HepG2 (cell line): ENCODE results near the gene IQCC. TPM values are rescaled to one million over a fixed set of nuclear protein-coding genes. Genes with fewer than 3 reads are reported as not detected.

Experiments used
- ASH2L ChIP-seq: fragments of 300-600, 200-600 bp; sonication (generic); IDR thresholded peaks from 2 replicates; pipeline ENCODE4 v1.7.0; 2017; ENCODE audit warnings: low read depth, mild to moderate bottlenecking, moderate library complexity, mixed read lengths, low read length; ENCODE audit not compliant: insufficient read length
- CBX2 ChIP-seq, 2 experiments: fragments of 200-600 bp in 1 of 2; sonication (generic); formaldehyde crosslinking in 1 of 2; IDR thresholded peaks; 2 replicates each; pipeline versions ENCODE4 v1.7.0 to v1.8.1; 2018 to 2022; ENCODE audit warnings: low read depth in 2 of 2, low read length in 1 of 2, mild to moderate bottlenecking in 1 of 2, missing genetic modification reagents in 1 of 2
- ERF ChIP-seq: IDR thresholded peaks from 2 replicates; pipeline ENCODE4 v1.6.1; 2018; ENCODE audit warnings: missing biosample characterization, missing genetic modification reagents
- NR1H2 ChIP-seq: sonication (generic); formaldehyde crosslinking; IDR thresholded peaks from 2 replicates; pipeline ENCODE4 v1.8.1; 2022; ENCODE audit warnings: low read depth, missing genetic modification reagents, borderline replicate concordance
- RBAK ChIP-seq: sonication (generic); formaldehyde crosslinking; IDR thresholded peaks from 2 replicates; pipeline ENCODE4 v1.5.1; 2020; ENCODE audit warnings: mild to moderate bottlenecking, missing genetic modification reagents
- SP1 ChIP-seq, 2 experiments: fragments of 450-650 bp in 1 of 2; sonication (generic) in 1 of 2; formaldehyde crosslinking in 1 of 2; IDR thresholded peaks; 2 replicates each; pipeline versions ENCODE4 v1.4.0 to v1.6.1; 2016 to 2020; ENCODE audit warnings: missing genetic modification reagents in 1 of 2
- ZFP41 ChIP-seq: sonication (generic); formaldehyde crosslinking; IDR thresholded peaks from 2 replicates; pipeline ENCODE4 v1.4.0; 2020; ENCODE audit warnings: mild to moderate bottlenecking, missing genetic modification reagents, borderline replicate concordance
- ZNF431 ChIP-seq: sonication (generic); formaldehyde crosslinking; IDR thresholded peaks from 2 replicates; pipeline ENCODE4 v1.9.0; 2022; ENCODE audit warnings: missing genetic modification reagents, low read depth, mild to moderate bottlenecking, borderline replicate concordance
- ZNF451 ChIP-seq: sonication (generic); formaldehyde crosslinking; IDR thresholded peaks from 2 replicates; pipeline ENCODE4 v1.5.0; 2020; ENCODE audit warnings: mild to moderate bottlenecking, missing genetic modification reagents
- ZNF816 ChIP-seq: sonication (generic); formaldehyde crosslinking; IDR thresholded peaks from 2 replicates; pipeline ENCODE4 v1.8.0; 2022; ENCODE audit warnings: missing genetic modification reagents, mild to moderate bottlenecking, borderline replicate concordance
- polyA plus RNA-seq, 8 experiments: library from polyadenylated mRNA; depleted of rRNA in 3 of 8; stranded (reverse) in 7 of 8; unstranded in 1 of 8; fragments of >200 nt; fragmentation: Illumina TruSeq in 4 of 8; extraction: Trizol in 4 of 8; gene quantifications; 2 replicates each; pipeline versions ENCODE4 v1.2.1 to v1.2.3, GENCODE V29; 2011 to 2016; ENCODE audit warnings: low read depth in 4 of 8, missing spikeins in 1 of 8, mixed read lengths in 1 of 8; ENCODE audit not compliant: insufficient read depth in 1 of 8
- total RNA-seq, 5 experiments: library from RNA; depleted of rRNA; stranded (reverse); fragments of >200 nt; fragmentation: Illumina TruSeq; extraction: Trizol; gene quantifications; 2 replicates each; pipeline ENCODE4 v1.2.3, GENCODE V29; 2016; ENCODE audit warnings: low read depth in 1 of 5
- TF ChIP-seq, protein P1 (sequence below), 2 experiments: fragments of 450-650 bp in 1 of 2; sonication (generic) in 1 of 2; formaldehyde crosslinking in 1 of 2; IDR thresholded peaks; 2 replicates each; pipeline versions ENCODE4 v1.6.1 to v1.8.0; 2016 to 2022; ENCODE audit warnings: antibody characterized with exemption in 1 of 2, mild to moderate bottlenecking in 1 of 2, missing genetic modification reagents in 1 of 2
- TF ChIP-seq, protein P2 (sequence below), 2 experiments: sonication (generic) in 1 of 2; formaldehyde crosslinking in 1 of 2; IDR thresholded peaks; 2 replicates each; pipeline versions ENCODE4 v1.4.0 to v1.6.1; 2018 to 2020; ENCODE audit warnings: missing genetic modification reagents in 2 of 2, borderline replicate concordance in 1 of 2, low read depth in 1 of 2, mild to moderate bottlenecking in 1 of 2, missing biosample characterization in 1 of 2
- TF ChIP-seq, protein P3 (sequence below): sonication (generic); formaldehyde crosslinking; IDR thresholded peaks from 2 replicates; pipeline ENCODE4 v1.9.0; 2021; ENCODE audit warnings: missing genetic modification reagents, borderline replicate concordance

IQCC gene
- total and polyA plus RNA-seq, 2 of the 13 experiments (the other 11 are each of a cell fraction or from before 2014, with no cell fraction given): 1.7 to 3.0 TPM

DNA sequence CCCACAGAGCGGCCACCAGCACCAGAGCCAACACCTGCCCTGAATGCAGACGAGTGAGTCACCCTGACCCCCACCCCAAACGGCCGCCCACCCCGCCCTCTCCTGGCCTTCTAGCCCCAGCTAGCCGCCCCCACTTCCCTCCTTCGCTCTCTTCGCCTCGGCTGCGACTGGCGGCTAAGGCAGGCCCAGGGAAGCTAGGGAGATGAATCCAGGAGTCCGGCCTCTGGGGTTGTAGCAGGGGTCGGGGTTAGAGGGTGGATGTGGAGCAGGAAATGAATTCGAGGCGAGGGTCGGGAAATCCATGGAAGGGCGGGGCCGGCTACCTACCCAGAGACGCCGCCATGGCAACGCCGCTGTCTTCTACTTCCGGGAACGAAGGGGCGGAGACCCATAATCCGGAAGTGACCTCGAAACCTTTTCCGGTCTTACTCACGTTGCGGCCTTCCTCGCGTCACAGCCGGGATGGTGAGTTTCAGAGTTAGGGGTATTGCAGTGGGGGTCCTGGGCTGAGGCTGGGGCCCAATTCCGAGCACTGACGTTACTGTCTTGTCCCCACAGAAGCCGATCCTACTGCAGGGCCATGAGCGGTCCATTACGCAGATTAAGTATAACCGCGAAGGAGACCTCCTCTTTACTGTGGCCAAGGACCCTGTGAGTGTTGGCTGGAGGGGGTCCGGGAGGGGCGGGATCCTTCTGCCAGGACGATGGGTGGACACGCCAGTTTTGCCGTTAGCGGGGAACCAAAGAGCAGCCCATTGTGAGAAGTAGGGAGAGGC, 16.7 kb downstream of the IQCC start, which contains the start of the genes EIF3I and TMEM234 (continued):
- TF ChIP-seq, protein P1, sequence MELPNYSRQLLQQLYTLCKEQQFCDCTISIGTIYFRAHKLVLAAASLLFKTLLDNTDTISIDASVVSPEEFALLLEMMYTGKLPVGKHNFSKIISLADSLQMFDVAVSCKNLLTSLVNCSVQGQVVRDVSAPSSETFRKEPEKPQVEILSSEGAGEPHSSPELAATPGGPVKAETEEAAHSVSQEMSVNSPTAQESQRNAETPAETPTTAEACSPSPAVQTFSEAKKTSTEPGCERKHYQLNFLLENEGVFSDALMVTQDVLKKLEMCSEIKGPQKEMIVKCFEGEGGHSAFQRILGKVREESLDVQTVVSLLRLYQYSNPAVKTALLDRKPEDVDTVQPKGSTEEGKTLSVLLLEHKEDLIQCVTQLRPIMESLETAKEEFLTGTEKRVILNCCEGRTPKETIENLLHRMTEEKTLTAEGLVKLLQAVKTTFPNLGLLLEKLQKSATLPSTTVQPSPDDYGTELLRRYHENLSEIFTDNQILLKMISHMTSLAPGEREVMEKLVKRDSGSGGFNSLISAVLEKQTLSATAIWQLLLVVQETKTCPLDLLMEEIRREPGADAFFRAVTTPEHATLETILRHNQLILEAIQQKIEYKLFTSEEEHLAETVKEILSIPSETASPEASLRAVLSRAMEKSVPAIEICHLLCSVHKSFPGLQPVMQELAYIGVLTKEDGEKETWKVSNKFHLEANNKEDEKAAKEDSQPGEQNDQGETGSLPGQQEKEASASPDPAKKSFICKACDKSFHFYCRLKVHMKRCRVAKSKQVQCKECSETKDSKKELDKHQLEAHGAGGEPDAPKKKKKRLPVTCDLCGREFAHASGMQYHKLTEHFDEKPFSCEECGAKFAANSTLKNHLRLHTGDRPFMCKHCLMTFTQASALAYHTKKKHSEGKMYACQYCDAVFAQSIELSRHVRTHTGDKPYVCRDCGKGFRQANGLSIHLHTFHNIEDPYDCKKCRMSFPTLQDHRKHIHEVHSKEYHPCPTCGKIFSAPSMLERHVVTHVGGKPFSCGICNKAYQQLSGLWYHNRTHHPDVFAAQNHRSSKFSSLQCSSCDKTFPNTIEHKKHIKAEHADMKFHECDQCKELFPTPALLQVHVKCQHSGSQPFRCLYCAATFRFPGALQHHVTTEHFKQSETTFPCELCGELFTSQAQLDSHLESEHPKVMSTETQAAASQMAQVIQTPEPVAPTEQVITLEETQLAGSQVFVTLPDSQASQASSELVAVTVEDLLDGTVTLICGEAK (IDR thresholded peaks at IDR 0.05): peak; percentile 78
- TF ChIP-seq, protein P1 (CRISPR knock-in tag; IDR thresholded peaks at IDR 0.05): 0 out of 2 replicates have a peak, but pooled peaks have one; percentile 37
- no peak for TF ChIP-seq SP1 (IDR thresholded peaks at IDR 0.05)
- TF ChIP-seq SP1 (CRISPR knock-in tag; IDR thresholded peaks at IDR 0.05): peak; percentile 52
- no peak for TF ChIP-seq ERF (CRISPR knock-in tag)
- peak; percentile 75; the same call in 1 of the 2 replicates for TF ChIP-seq ZNF816 (CRISPR knock-in tag)
- TF ChIP-seq, protein P2, sequence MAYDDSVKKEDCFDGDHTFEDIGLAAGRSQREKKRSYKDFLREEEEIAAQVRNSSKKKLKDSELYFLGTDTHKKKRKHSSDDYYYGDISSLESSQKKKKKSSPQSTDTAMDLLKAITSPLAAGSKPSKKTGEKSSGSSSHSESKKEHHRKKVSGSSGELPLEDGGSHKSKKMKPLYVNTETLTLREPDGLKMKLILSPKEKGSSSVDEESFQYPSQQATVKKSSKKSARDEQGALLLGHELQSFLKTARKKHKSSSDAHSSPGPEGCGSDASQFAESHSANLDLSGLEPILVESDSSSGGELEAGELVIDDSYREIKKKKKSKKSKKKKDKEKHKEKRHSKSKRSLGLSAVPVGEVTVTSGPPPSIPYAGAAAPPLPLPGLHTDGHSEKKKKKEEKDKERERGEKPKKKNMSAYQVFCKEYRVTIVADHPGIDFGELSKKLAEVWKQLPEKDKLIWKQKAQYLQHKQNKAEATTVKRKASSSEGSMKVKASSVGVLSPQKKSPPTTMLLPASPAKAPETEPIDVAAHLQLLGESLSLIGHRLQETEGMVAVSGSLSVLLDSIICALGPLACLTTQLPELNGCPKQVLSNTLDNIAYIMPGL (CRISPR knock-in tag; IDR thresholded peaks at IDR 0.05; ENCODE audit: borderline replicate concordance in 1 of 2, low read depth in 1 of 2): peak in 1 of 2 experiments; percentile 50; a peak in 2 of 4 replicates
- TF ChIP-seq ZNF451 (CRISPR knock-in tag): 0 out of 2 replicates have a peak, but pooled peaks have one; percentile 26
- TF ChIP-seq ZFP41 (CRISPR knock-in tag): no peak; the same call in 1 of the 2 replicates
- TF ChIP-seq ZNF431 (CRISPR knock-in tag): no peak
- TF ChIP-seq NR1H2: no peak
- TF ChIP-seq, protein P3, sequence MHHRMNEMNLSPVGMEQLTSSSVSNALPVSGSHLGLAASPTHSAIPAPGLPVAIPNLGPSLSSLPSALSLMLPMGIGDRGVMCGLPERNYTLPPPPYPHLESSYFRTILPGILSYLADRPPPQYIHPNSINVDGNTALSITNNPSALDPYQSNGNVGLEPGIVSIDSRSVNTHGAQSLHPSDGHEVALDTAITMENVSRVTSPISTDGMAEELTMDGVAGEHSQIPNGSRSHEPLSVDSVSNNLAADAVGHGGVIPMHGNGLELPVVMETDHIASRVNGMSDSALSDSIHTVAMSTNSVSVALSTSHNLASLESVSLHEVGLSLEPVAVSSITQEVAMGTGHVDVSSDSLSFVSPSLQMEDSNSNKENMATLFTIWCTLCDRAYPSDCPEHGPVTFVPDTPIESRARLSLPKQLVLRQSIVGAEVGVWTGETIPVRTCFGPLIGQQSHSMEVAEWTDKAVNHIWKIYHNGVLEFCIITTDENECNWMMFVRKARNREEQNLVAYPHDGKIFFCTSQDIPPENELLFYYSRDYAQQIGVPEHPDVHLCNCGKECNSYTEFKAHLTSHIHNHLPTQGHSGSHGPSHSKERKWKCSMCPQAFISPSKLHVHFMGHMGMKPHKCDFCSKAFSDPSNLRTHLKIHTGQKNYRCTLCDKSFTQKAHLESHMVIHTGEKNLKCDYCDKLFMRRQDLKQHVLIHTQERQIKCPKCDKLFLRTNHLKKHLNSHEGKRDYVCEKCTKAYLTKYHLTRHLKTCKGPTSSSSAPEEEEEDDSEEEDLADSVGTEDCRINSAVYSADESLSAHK (CRISPR knock-in tag): no peak
- TF ChIP-seq RBAK (CRISPR knock-in tag): no peak
- TF ChIP-seq ASH2L: peak; percentile 90
- no peak for TF ChIP-seq CBX2 (IDR thresholded peaks at IDR 0.05; ENCODE audit: low read depth, low read length)
- no peak for TF ChIP-seq CBX2 (CRISPR knock-in tag; IDR thresholded peaks at IDR 0.05; ENCODE audit: low read depth)
